ENCODE results near the gene NEK7.

NEK7 gene

GRCh38 chr1:198155253-198155652 is 1.5 kb upstream of the NEK7 start:
- no peak for TF ChIP-seq CTCF (IDR thresholded peaks at IDR 0.05; ENCODE audit: low read depth, low read length)
- TF ChIP-seq EZH2phosphoT487 (IDR thresholded peaks at IDR 0.05; ENCODE audit: low read depth), result no peak

DNA sequence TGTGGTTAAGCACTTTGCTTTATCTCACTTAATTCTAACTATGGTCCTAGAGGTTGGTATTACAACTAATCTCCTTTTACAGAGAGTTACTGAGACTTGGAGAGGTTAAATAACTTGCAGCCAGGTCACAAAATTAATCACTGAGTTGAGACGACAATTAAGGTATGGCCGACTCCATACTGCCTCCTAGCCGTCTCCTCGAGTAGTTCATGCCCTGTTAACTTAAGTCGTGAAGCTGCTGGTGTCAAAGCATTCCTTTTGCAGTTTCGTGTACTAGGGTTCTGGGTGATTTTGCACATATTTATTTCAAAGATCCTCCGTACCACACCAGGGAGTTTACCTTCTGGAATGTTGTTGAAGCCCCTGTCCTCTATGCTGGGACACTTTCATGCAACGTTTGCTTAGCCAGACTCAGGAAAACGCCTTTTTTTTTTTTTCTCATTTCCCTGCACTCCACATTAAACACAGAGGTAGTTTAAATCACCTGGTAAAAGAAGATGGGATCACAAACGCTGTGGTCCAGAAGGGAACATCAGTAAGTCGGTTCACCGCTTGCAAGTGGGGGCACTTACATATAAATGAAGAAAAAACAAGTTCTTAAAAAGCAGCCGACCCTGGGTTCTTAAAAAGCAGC is 570 bp upstream of the NEK7 start:
- Histone ChIP-seq H3K79me2 (ENCODE audit: low read length) (peaks cover 34% of the 10 kb centered on the region), H4K20me1 (ENCODE audit: insufficient read depth, low read length) (no peaks in the 10 kb centered on the region), H3K4me2 (ENCODE audit: low read length) (peak overlapping the region; percentile 92), H2AFZ (ENCODE audit: low read depth, low read length) (peak overlapping the region; percentile 94), H3K4me3 (ENCODE audit: low read length) (peak overlapping the region; percentile 86), H3K36me3 (replicated peaks; ENCODE audit: low read depth, low read length) (no peaks in the 10 kb centered on the region), H3K27me3 (ENCODE audit: low read depth, low read length) (no peaks in the 10 kb centered on the region), H3K9me3 (ENCODE audit: insufficient read depth, low read length) (no peaks in the 10 kb centered on the region), H3K4me1 (ENCODE audit: low read length) (peaks cover 15% of the 10 kb centered on the region), H3K9ac (ENCODE audit: low read length) (peak overlapping the region; percentile 83), H3K27ac (ENCODE audit: low read length) (peak overlapping the region; percentile 69)
- peak; percentile 91 for TF ChIP-seq CTCF (IDR thresholded peaks at IDR 0.05; ENCODE audit: low read depth, low read length)
- TF ChIP-seq EZH2phosphoT487 (IDR thresholded peaks at IDR 0.05; ENCODE audit: low read depth), result no peak

More at GRCh38 chr1:198155253-198155652, 1.5 kb upstream of the NEK7 start:
- no peaks in the 10 kb centered on the region for H4K20me1 ChIP-seq (ENCODE audit: insufficient read depth, low read length)
- no peak overlapping the region for H3K4me2 ChIP-seq (ENCODE audit: low read length)
- H3K4me3 ChIP-seq (ENCODE audit: low read length), result no peak overlapping the region
- no peak overlapping the region for H3K9ac ChIP-seq (ENCODE audit: low read length)
- H3K79me2 ChIP-seq (ENCODE audit: low read length), result peaks cover 25% of the 10 kb centered on the region
- no peaks in the 10 kb centered on the region for H3K27me3 ChIP-seq (ENCODE audit: low read depth, low read length)
- no peaks in the 10 kb centered on the region for H3K36me3 ChIP-seq (replicated peaks; ENCODE audit: low read depth, low read length)
- H3K4me1 ChIP-seq (ENCODE audit: low read length), result peaks cover 15% of the 10 kb centered on the region
- H3K27ac ChIP-seq (ENCODE audit: low read length), result no peak overlapping the region
- no peak overlapping the region for H2AFZ ChIP-seq (ENCODE audit: low read depth, low read length)
- no peaks in the 10 kb centered on the region for H3K9me3 ChIP-seq (ENCODE audit: insufficient read depth, low read length)

DNA sequence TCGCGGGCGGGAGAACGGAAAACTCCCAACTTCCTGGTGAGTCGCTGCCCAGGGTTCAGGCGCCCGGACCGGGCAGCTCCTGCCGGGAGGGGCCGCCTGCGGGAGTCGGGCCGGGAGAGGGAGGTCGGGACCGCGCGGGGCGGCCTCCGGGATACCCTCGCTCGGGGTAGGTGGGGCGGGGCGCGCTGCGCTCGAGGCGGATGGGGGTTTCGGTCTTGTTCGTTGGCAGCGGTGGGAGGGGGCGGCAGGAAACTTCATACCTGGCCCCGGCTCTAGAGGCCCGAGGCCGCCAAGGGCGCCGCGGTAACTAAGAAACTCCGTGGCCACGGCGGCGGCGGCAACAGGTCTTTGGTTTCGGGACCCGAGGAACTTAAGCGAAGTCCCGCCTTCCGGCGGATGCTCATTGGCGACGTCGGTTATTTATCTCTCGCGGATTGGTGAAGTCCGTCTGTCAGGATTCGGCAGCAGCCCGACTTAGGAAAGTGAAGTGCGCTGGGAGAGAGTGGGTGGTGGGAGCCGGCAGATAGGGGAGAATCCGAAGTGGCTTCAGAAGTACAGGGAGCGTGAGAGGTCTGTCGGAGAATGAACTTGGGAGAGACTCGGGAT is 546 bp downstream of the NEK7 start:
- peaks cover 23% of the 10 kb centered on the region for H3K4me1 ChIP-seq (ENCODE audit: low read length)
- no peaks in the 10 kb centered on the region for H4K20me1 ChIP-seq (ENCODE audit: insufficient read depth, low read length)
- H3K79me2 ChIP-seq (ENCODE audit: low read length), result peaks cover 46% of the 10 kb centered on the region
- no peaks in the 10 kb centered on the region for H3K27me3 ChIP-seq (ENCODE audit: low read depth, low read length)
- H3K9me3 ChIP-seq (ENCODE audit: insufficient read depth, low read length), result no peaks in the 10 kb centered on the region
- peak overlapping the region; percentile 86 for H3K4me3 ChIP-seq (ENCODE audit: low read length)
- H3K4me2 ChIP-seq (ENCODE audit: low read length), result peak overlapping the region; percentile 92
- H3K9ac ChIP-seq (ENCODE audit: low read length), result peak overlapping the region; percentile 83
- TF ChIP-seq EZH2phosphoT487 (IDR thresholded peaks at IDR 0.05; ENCODE audit: low read depth) (no peak), CTCF (IDR thresholded peaks at IDR 0.05; ENCODE audit: low read depth, low read length) (no peak)
- peak overlapping the region; percentile 61 for H2AFZ ChIP-seq (ENCODE audit: low read depth, low read length)
- H3K27ac ChIP-seq (ENCODE audit: low read length), result peak overlapping the region; percentile 69
- H3K36me3 ChIP-seq (replicated peaks; ENCODE audit: low read depth, low read length), result no peaks in the 10 kb centered on the region

DNA sequence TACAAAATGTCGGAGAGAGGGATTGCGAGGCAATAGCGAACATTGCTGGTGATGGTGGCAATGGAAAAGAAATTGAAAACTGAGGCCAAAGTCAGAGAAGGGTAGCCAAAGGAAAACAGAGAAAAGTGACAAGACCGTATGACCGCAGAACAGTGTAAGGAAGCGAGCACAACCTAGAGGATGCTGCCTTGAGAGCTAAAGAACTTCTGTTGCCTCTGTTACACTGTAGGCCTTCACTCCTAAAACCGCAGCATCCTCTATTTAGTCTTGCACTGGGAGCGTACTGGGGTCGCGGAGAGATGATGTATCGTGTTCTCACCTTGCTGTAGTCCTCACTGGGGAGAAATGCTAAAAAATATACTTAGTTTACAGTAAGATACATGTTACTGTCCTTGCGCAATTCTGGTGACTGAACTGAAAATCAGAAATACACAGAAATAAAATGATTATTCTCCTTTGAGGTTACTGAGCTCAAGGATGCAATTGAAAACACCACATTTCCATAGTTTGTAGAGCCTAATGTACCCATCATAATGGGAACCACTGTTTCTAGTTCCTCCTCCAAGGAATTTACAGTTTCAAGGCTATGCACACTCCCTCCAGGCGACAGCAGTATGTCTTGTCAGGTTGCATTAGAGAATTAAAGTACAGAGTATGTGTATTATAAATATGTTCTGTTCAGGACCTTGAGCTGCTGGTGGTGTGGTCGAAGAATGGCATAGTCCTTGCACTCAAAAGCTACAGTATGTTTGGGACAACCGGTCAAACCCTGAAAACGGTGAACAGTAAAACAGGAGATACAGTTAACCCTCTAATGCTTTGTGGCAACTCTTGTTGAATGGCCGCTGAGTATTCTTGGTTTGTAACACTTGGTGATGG is 1.3 kb downstream of the NEK7 start:
- peaks cover 52% of the 10 kb centered on the region for H3K79me2 ChIP-seq (ENCODE audit: low read length)
- peak overlapping the region; percentile 83 for H3K9ac ChIP-seq (ENCODE audit: low read length)
- no peaks in the 10 kb centered on the region for H3K9me3 ChIP-seq (ENCODE audit: insufficient read depth, low read length)
- H3K4me3 ChIP-seq (ENCODE audit: low read length), result peak overlapping the region; percentile 86
- H4K20me1 ChIP-seq (ENCODE audit: insufficient read depth, low read length), result peaks cover 3% of the 10 kb centered on the region; the same call in 1 of the 2 replicates
- H3K27me3 ChIP-seq (ENCODE audit: low read depth, low read length), result no peaks in the 10 kb centered on the region
- peaks cover 29% of the 10 kb centered on the region for H3K4me1 ChIP-seq (ENCODE audit: low read length)
- H3K4me2 ChIP-seq (ENCODE audit: low read length), result peak overlapping the region; percentile 92
- H3K27ac ChIP-seq (ENCODE audit: low read length), result peak overlapping the region; percentile 69
- peak overlapping the region; percentile 80 for H2AFZ ChIP-seq (ENCODE audit: low read depth, low read length)
- no peaks in the 10 kb centered on the region for H3K36me3 ChIP-seq (replicated peaks; ENCODE audit: low read depth, low read length)
- TF ChIP-seq CTCF (IDR thresholded peaks at IDR 0.05; ENCODE audit: low read depth, low read length) (no peak), EZH2phosphoT487 (IDR thresholded peaks at IDR 0.05; ENCODE audit: low read depth) (no peak)

All from OCI-LY3 (cell line).